ENCODE measurements around the gene RETREG1.
"Not testable (repeated sequence)": the region's sequence is repeated elsewhere in the genome, so short reads cannot be mapped to it uniquely, and the experiment has no call there.

Gene RETREG1

DNA sequence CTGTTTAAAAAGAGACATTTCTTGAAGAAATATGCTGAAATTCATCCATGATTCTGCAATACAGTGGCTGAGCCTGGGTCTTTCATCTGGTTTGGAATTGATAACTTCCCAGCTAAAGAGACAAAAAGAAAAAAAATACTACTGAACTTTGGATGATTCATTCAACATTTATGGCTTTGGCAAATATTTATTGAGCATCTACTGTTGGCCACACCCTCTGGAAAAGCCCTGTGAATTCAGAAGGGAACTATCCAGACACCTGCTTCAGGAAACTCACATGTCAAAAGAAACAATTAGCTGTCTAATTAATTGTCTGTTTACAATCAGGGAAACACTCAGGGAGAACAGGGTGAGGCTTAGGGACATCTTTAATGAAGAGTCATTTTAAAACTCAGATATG lies 133.4 kb downstream of the RETREG1 start:
- DNase-seq, result no peak

DNA sequence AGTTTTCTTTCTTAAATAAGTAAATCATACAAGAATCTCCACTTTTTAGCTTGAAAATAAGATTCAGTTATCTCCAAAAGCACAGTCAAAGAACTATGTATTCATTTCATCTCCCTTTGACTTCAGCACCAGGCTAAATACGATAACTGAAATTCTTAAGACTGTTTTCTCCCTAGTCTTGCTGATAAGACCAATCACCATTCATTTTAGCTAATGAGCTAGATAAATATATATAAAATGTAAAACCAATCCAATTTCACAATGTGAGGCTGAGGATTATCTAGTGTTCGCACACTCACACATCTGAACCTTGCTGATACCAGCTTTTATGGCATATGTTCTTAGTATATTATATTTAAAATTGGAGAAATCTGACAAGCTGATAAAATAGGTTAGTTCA lies 133.9 kb downstream of the RETREG1 start:
- DNase-seq, result no peak

GRCh38 chr5:16480821-16481538 lies 135.8 kb downstream of the RETREG1 start:
- no peak for DNase-seq

- no peak for DNase-seq
Observed at GRCh38 chr5:16480144-16480543, 136.7 kb downstream of the RETREG1 start.

DNA sequence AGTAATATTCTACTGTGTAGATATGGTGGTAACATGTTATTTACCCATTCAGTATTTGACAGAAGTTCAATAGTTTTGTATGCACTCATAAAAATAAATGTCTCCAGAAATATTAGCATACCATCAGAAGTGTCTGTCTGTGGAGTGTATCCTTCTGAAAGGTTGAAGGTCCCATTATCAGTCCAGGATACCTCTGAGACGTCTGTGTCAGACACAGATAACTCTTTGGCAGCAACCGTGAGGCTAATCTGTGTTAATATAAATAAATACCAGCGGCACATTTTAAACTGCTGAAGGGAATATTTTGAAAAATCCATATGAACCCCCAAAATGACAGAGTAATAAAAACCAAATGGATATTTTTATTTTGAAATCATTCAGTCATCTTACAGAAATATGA lies 139.3 kb downstream of the RETREG1 start:
- no peak for DNase-seq

DNA sequence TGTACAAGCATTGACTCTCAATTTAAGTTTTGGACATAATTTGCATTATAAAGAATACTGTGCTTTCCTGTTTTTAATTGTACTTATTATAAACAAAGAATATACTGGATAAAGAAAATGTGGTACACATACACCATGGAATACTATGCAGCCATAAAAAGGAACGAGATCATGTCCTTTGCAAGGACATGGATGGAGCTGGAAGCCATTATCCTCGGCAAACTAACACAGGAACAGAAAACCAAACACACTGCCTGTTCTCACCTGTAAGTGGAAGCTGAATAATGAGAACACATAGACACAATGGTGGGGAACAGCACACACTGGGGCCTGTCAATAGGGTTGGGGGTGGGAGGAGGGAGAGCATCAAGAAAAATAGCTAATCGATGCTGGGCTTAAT lies 140.4 kb downstream of the RETREG1 start:
- DNase-seq, result not testable (repeated sequence)

- DNase-seq, result no peak
Observed at GRCh38 chr5:16471387-16471786, 145.4 kb downstream of the RETREG1 start.

- DNase-seq, result peak; percentile 24
Observed at GRCh38 chr5:16467363-16468219, 149.2 kb downstream of the RETREG1 start.

DNA sequence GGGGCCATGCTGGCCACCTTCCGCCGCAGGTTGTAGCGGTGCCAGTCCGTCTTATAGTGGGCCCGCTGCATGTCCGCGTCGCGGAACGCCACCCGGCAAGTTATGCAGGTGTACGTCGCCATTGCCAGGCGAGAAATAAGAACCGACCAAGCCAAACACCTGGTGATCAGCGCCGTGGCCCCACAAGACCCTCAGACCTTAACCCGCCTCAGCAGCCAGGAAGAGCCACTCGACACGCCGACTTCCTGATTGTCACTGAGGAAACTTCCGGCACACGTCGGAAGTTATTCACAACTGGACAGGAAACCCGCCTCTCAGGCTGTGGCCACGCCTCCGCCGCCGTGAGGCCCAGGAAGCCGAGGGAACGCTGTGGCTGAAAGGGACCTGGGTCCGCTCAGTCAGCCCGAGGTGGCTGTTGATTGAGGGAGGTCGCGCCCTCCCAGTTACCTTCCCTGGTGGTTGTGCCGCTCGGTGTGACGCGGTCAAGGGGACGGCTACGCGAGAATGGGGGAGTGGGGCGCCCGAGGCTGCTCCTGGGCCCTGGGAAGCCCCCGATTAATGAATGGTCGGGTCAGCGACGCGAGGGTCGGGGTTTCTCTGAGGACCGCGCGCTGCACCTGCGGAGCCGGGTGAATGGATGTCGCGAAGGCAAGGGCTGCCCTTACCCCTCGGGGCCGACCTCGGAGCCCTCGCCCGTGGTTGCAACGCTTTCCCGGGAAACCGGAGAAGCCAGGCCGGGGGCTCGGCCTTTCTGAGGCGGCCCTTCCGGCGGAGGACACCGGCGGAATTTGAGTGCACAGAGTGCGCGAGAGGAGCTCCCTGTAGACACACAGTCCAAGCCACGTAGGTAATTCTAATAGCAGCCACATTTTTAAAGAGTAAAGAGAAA lies 151.0 kb downstream of the RETREG1 start, which contains the start of gene ZNF622:
ZNF622 (minus strand) TSS at position 257 of the 889 bp plus-strand sequence; CDS start at position 122, 135 bp downstream.
- DNase-seq, result peak; percentile 93

DNA sequence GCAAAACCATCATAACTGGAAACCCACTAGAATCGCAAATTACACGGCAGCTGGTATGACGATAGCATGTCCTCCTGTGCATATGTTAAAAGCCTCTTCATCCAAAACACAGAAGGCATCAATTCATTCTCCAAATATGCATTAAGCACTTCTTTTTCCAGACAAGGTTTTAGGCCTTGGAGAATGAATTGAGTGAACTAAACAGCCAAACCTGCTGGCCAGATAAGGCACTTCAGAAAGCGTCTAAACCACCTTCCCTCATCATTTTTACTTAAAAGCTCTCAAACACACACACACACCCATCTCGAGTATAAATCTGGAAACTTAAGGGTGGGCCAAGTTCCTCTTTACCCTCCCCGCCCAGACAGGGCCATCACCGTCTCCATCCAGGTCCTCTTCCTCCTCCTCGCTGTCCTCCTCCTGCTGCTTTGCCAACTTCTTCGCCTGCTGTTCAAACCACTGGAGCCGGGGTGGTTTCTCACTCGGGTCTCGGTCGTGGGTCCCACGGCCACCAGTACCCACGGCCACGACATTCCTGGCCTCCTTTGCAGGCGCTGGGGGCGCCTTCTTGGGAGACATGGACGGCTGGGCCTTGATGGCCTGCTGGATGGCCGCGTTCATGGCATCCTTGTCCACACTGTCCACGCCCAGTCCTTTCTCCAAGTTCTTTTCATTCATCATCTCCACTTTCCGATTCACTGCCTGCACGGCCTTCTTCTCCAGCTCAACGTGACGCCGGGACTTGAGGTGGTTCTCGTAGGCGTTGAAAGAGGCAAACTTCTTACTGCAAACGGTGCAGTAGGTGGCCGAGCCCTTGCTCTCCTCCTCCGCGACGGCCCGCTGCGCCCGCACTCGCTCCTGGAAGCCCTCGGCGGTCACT lies 151.9 kb downstream of the RETREG1 start:
- peak; percentile 26 for DNase-seq

DNA sequence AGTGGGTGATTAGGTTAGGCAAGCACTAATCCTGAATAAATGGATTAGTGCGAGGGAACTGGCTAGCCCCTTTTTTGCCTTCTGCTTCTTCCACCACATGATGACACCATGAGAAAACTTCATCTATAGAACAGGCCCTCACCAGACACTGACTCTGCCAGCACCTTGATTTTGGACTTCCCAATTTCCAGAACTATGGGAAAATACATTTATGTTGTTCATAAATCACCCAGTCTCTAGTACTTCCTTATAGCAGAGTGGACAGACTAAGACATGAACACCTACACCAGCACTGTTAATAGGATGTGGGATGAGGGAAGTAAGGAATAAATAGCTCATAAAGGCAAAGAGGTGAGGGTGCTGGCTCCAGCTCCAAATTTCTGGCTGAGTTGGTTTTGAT lies 152.6 kb downstream of the RETREG1 start:
- DNase-seq, result no peak

DNA sequence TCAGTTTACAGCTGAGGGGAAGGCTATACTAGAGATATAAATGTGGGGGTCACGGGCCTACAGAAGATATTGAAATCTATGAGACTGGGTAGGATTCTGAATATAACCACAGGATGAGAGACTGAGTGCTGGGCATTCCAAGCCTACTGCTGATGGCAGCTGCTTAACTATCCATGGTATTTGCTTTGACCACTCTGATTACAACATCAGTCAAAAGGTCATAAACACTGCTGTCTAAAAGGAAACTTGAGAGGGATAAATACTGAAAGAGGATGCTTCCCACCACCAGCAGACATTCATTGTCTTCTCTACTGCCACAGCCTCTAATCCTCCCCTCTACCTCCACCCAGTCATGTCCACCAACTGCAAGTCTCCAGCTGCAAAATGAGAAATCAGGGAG lies 155.0 kb downstream of the RETREG1 start:
- DNase-seq, result no peak

- DNase-seq, result no peak
Observed at GRCh38 chr5:16461026-16461425, 155.8 kb downstream of the RETREG1 start.

GRCh38 chr5:16459451-16459850 lies 157.3 kb downstream of the RETREG1 start:
- DNase-seq, result no peak

DNA sequence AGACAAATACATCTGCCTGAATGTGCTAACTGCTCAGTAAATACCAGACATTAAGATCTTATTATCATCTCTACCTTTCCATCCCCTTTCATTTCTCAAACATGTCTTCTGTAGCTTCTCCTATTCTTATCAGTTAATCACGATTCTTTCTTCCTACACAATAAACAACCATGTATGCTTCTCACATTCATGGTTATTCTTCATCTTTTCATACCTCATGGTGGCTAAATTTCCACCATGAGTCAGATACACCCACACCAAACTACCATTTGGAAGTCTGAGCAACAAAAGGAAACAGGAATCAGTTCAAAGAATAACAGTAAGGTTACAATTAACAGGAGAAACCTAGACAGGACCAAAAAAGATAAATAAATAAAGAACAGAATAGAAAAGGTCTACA lies 158.9 kb downstream of the RETREG1 start:
- DNase-seq, result no peak

- DNase-seq, result no peak
Observed at GRCh38 chr5:16457451-16457850, 159.3 kb downstream of the RETREG1 start.

- DNase-seq, result peak; percentile 24
Observed at GRCh38 chr5:16456103-16456832, 160.5 kb downstream of the RETREG1 start.

DNA sequence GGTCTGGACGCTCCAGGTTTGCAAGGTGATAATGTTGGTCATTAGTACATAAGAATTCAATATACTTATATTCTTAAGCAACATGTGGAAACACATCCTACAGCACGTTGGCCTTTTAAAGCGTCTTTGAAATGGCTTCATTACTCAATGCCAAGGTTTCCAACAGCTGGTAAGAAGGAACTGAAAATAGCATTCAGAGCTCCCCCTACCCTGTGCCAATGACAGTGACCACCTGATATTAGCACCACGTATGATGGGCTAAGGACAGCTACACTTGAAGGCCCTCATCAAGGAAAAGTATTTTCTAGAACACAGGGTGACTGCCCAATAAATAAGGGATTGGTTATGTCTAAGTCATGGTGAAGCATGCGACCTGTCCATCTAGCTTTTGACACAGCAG lies 161.1 kb downstream of the RETREG1 start:
- DNase-seq, result no peak

- no peak for DNase-seq
Observed at GRCh38 chr5:16454686-16455085, 162.1 kb downstream of the RETREG1 start.

DNA sequence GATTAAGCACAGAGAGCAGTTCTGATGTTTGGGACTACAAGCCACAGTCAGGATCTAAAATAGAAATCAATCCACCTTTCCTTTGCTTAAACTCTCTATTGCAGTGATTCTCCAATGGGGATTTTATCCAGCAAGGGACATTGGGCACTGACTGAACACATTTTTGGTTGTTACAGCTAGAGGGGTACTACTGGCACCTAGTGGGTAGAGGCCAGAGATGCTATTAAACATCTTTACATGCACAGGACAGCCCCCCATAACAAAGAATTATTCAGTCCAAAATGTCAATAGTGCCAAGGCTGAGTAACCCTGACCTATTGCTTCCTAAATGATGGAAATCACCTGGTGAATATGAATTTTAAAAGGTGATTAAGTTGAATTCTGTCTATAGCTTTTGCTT lies 163.2 kb downstream of the RETREG1 start:
- no peak for DNase-seq

- DNase-seq, result no peak
Observed at GRCh38 chr5:16450163-16450562, 166.6 kb downstream of the RETREG1 start.
